ENCODE data around the gene ZNF146.
"Not testable (repeated sequence)": the region's sequence is repeated elsewhere in the genome, so short reads cannot be mapped to it uniquely, and the experiment has no call there.

ZNF146 gene

DNA sequence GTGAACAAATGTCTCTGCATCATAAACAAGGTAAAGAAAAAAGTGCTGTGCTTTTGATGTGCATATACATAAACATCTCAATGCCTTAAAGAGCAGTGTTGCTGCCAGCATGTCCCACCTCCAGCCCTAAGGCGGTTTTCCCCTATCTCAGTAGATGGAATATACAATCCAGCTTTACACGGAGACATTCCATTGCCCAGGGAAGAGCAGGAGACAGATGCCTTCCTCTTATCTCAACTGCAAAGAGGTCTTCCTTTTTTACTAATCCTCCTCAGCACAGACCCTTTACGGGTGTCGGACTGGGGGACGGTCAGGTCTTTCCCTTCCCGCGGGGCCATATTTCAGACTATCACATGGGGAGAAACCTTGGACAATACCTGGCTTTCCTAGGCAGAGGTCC lies 18.7 kb downstream of the ZNF146 start:
- DNase-seq (ENCODE audit: low read depth in 2 of 3, low spot score in 1 of 3): not testable (repeated sequence)

DNA sequence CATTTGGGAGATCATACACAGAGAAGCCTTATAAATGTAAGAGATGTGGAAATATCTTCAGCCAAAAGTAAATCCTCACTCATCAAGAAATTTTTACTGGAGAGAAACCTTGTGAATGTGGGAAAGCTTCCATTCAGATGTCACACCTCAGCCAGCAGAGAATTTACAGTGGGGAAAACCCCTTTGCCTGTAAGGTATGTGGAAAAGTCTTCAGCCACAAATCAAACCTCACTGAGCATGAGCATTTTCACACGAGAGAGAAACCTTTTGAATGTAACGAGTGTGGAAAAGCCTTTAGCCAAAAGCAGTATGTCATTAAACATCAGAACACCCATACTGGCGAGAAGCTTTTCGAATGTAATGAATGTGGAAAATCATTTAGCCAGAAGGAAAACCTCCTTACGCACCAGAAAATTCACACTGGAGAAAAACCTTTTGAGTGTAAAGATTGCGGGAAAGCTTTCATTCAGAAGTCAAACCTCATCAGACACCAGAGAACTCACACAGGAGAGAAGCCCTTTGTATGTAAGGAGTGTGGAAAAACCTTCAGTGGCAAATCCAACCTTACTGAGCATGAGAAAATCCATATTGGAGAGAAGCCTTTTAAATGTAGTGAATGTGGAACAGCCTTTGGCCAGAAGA lies 21.5 kb downstream of the ZNF146 start:
- no peak for DNase-seq (ENCODE audit: low read depth in 2 of 3, low spot score in 1 of 3)

DNA sequence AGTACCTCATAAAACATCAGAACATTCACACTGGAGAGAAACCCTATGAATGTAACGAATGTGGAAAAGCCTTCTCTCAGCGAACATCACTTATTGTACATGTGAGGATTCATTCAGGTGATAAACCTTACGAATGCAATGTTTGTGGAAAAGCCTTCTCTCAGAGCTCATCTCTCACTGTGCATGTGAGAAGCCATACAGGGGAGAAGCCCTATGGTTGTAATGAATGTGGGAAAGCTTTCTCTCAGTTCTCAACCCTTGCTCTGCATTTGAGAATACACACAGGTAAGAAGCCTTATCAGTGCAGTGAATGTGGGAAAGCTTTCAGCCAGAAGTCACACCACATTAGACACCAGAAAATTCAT lies 22.0 kb downstream of the ZNF146 start:
- DNase-seq (ENCODE audit: low read depth in 2 of 3, low spot score in 1 of 3): no peak

DNA sequence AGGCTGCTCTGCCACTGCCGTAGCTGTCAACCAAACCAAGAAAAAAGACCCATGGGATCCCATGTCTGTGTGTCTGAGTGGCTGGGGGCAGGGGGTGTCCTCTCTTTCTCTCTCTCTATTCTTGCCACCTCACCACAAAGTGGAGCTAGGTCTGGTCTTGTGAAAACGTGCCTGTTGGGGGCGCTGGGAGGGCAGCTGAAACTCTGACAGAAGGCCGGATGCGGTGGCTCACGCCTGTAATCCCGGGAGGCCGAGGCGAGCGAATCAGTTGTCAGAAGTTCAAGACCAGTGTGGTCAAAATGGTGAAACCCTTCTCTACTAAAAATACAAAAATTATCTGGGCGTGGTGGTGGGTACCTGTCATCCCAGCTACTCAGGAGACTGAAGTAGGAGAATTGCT lies 29.2 kb downstream of the ZNF146 start:
- no peak for DNase-seq (ENCODE audit: low read depth in 2 of 3, low spot score in 1 of 3)

DNA sequence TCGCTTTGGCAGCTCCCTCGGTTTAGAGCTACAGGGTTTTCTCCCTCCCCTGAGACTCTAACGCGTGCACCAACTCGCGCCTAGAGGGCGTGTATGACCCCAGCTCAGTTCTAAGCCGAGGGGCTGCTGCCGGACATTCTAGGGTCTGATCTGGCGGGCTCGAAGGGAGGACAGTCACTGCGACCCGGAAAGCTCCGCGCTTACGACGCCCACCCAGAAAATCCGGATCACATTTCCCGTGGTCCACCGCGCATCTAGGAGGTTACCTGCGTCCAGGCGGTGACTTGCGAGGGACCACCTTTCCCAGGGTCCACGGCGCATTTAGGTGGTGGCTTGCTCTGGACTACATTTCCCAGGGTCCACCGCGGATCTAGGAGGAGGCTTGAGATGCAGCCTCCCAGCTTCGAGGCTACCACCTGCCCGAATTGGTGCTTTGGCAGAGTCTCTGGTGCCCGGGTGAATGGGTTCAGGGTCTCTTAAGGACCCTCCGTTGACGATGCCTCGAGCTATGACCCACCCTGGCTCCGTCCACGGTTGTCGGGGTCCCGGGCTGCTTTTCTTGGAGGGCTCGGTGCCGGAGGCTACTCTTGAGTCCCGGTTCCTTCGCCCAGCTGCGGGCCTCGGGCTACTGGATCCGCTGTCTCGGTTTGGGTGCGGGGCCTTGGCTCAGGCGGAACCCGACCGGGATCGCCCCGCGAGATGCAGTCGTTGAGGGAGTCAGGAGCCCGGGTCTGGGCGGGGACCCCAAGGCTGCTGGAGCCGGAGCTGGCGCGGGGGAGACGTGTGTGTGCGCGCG lies 30.5 kb downstream of the ZNF146 start:
- DNase-seq (ENCODE audit: low read depth in 2 of 3, low spot score in 1 of 3): no peak

DNA sequence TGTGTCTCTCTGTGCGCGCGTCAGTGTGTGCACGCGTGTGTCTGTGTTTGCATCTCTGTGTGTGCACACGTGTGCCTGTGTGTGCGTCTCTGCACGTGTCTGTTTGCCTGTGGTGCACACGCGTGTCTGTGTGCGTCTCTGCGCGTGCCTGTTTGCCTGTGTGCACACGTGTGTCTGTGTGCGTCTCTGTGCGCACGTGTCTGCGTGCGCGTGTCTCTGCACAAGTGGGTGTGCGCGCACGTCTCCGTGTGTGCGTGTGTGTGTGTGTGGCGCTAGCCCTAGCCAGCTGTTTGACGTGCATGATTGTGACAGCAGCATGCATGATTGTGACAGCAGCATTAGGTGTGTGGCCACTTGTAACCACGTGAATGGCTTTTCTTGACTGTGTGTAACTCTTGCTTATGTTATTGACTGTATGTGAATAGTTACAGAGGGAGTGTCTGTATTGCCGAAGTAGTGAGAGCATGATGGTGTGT lies 31.1 kb downstream of the ZNF146 start:
- no peak for DNase-seq (ENCODE audit: low read depth in 2 of 3, low spot score in 1 of 3)

DNA sequence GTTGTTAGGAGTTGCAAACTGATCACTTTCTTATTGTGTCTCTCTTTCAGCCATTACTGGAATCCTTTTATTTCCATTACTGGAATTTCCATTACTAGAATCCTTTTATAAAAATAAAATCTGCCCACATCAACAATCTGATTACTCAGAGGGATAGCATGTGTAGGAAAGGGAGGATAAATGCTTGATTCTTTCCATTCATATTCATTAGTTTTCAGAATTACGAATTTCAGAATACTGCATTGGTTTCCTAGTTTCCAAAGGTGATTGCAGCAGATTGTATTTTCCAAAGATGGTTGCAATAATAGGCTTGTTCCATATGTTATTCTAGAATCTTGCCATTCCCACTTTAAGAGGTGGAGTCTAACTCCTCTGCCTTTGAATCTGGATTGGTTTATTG lies 37.1 kb downstream of the ZNF146 start:
- no peak for DNase-seq (ENCODE audit: low read depth in 2 of 3, low spot score in 1 of 3)

DNA sequence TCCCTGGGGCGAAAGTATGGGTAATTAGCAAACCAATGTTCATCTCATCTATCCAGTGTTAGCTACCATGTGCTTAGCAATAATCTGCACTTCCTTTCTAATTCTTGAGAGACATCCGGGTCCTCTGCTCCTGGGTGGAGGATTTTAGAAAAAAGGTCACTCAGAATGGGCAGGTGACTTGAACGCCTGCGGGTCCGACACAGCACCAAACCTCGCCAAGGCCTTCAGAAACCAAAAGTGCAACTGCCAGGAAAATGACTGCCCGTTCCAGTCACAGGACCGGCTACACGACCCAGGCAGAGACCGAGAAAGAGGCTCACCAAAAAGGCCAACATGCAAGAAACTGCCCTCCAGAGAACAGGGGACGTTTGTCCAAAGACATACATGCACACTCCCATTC lies 39.9 kb downstream of the ZNF146 start:
- no peak for DNase-seq (ENCODE audit: low read depth in 2 of 3, low spot score in 1 of 3)

DNA sequence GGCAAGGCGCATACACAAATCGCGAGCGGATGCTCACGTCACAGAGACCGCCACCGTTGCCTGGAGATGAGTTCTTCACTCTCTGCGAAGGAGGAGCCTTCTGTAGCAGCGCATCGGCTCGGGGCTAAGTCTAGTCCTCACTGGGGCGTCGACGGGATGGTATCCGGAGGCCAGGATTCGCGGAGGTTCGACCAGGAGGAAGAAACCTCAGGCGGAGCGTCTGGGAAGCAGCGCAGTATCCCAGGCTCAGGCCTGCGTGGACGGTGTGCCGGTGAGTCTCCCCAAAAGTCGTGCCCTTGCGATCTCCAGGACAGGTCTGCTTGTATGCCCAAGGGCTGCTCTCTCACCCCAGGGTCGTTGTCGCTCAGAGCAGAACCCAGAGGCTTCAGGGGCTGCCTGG lies 40.4 kb downstream of the ZNF146 start:
- DNase-seq (ENCODE audit: low read depth in 2 of 3, low spot score in 1 of 3): no peak

DNA sequence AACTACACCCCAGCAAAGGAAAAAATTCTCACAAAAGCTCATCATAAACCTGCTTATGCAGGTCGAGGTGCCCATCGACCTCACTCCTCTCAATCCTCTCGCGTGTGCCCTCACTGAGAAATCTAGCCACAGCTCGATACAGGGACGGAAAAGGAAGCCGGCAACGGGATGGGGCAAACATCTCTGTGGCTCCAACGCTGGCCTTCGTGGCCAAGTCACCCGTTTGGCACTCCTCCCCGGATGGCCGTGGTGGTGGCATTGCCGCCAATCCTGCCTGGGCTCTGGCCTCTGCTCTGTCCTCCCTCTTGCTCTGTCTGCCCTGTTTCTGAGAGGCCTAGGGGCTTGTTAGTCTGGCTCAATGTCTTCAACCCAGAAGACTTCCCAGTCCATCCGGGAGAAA lies 41.2 kb downstream of the ZNF146 start:
- DNase-seq (ENCODE audit: low read depth in 2 of 3, low spot score in 1 of 3): no peak

DNA sequence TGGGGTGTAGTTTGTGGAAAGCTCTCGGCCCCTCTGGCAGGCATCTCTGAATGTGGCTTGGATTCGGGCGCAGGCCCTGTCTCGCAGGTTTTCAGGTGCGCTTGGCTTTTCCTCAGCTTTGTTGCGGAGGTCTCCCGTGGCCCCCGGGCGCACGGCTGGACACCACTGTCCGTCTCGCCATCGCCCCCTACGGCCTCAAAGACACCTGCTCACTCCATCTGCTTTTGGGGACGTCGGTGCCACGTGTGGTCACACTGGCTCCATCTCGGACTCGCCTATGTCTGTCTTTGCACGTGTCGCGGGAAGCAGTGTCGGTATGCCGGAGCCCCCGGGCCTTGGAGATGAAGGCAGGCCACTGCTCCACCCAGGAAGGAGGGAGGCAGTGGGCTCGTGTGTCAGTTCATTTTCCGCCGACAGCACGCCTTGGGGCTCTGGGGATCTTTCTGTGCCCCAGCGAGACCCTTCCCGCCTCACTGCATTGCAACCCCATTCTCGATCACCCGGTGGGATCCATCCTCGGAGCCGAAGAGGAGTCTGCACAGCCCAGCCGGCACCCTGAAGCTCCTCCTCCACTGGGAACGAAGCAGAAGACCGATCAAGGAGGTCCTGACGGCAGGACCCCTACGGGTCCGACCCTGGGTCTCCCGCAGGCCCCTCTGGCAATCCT lies 42.1 kb downstream of the ZNF146 start:
- DNase-seq (ENCODE audit: low read depth in 2 of 3, low spot score in 1 of 3): no peak

DNA sequence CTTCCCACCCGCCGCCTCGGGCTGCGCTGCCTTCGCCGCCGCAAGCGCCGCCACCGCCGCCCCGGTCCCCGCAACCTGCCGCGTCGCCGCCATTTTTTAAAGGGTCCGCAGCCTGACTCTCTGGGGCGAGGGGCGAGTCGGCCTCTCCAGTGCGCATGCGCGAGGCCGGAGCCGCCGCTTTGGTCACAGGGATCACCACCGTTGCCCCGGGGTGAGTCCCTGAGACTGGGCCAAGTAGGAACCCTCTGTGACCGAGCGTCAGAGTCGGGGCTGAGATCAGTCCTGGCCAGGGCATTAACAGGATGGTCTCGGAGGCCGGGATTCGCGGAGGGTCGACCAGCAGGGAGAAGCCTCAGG lies 42.6 kb downstream of the ZNF146 start:
- no peak for DNase-seq (ENCODE audit: low read depth in 2 of 3, low spot score in 1 of 3)

DNA sequence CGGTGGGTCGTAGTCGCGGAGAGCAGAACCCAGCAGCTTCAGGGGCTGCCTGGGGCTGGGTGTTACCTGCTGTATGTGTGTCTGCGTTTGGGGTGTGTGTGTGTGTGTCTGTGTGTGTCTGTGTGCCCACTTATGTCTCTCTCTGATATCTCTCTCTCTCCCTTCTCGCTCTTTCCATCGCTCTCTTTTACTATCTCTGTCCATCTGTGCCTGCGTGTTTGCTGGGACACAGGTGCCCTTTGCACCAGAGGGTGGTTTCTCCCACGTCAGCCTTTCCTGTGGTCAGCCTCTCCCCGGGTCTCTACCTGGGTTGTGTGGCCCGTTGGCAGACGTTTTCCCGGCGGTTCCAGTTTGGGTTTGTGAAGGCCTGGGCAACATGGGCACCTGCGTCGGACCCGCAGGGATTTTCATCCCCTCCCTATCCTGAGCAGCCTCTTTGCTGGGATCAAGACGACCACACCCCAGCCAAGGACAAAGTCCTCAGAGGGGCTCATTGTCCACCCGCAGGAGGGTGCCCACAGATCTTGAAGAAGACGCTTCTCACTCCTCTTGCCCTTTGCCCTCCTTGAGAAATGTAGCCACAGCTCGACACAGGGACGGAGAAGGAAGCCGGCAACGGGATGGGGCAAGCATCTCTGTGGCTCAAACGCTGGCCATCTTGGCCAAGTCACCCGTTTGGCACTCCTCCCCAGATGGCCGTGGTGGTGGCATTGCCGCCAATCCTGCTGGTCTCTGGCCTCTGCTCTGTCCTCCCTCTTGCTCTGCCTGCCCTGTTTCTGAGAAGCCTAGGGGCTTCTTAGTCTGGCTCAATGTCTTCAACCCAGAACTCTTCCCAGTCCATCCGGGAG lies 43.3 kb downstream of the ZNF146 start:
- DNase-seq (ENCODE audit: low read depth in 2 of 3, low spot score in 1 of 3): no peak

DNA sequence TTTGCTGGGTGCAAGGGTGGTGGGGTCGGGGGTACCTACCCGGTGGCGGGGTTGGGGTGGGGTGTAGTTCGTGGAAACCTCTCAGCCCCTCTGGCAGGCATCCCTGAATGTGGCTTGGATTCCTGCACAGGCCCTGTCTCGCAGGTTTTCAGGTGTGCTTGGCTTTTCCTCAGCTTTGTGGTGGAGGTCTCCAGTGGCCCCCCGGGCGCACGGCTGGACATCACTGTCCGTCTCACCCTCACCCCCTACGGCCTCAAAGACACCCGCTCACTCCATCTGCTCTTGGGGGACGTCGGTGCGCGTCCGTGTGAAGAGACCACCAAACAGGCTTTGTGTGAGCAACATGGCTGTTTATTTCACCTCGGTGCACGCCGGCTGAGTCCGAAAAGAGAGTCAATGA lies 44.3 kb downstream of the ZNF146 start:
- DNase-seq (ENCODE audit: low read depth in 2 of 3, low spot score in 1 of 3): no peak

DNA sequence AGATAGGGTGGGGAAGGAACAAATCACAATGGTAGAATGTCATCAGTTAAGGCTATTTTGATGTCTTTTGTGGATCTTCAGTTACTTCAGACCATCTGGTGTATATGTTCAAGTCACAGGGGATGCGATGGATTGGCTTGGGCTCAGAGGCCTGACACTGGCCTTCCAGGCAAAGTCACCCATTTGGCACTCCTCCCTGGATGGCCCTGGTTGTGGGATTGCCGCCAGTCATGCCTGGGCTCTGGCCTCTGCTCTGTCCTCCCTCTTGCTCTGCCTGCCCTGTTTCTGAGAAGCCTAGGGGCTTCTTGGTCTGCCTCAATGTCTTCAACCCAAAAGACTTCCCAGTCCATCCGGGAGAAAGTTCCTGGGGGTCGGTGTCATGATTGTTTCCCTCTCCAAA lies 50.2 kb downstream of the ZNF146 start:
- no peak for DNase-seq (ENCODE audit: low read depth in 2 of 3, low spot score in 1 of 3)

DNA sequence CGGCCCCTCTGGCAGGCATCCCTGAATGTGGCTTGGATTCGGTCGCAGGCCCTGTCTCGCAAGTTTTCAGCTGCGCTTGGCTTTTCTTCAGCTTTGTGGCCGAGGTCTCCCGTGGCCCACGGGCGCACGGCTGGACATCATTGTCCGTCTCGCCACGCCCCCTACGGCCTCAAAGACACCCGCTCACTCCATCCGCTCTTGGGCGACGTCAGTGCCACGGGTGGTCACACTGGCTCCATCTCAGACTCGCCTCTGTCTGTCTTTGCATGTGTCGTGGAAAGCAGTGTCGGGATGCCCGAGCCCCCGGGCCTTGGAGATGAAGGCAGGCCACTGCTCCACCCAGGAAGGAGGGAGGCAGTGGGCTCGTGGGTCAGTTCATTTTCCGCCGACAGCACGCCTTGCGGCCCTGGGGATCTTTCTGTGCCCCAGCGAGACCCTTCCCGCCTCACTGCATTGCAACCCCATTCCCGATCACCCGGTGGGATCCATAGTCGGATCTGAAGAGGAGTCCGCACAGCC lies 51.0 kb downstream of the ZNF146 start:
- no peak for DNase-seq (ENCODE audit: low read depth in 2 of 3, low spot score in 1 of 3)

DNA sequence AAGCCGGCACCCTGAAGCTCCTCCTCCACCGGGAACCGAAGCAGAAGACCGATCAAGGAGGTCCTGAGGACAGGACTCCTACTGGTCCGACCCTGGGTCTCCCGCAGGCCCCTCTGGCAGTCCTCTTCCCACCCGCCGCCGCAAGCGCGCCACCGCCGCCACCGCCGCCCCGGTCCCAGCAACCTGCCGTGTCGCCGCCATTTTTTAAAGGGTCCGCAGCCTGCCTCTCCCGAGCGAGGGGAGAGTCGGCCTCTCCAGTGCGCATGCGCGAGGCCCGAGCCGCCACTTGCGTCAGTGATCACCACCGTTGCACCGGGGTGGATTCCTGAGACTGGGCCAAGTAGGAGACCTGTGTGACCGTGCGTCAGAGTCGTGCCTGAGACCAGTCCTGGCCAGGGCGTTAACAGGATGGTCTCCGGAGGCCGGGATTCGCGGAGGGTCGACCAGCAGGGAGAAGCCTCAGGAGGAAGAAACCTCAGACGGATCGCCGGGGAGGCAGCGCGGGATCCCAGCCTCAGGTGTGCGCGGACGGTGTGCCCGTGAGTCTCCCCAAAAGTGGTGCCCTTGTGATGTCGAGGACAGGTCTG lies 51.6 kb downstream of the ZNF146 start:
- no peak for DNase-seq (ENCODE audit: low read depth in 2 of 3, low spot score in 1 of 3)

DNA sequence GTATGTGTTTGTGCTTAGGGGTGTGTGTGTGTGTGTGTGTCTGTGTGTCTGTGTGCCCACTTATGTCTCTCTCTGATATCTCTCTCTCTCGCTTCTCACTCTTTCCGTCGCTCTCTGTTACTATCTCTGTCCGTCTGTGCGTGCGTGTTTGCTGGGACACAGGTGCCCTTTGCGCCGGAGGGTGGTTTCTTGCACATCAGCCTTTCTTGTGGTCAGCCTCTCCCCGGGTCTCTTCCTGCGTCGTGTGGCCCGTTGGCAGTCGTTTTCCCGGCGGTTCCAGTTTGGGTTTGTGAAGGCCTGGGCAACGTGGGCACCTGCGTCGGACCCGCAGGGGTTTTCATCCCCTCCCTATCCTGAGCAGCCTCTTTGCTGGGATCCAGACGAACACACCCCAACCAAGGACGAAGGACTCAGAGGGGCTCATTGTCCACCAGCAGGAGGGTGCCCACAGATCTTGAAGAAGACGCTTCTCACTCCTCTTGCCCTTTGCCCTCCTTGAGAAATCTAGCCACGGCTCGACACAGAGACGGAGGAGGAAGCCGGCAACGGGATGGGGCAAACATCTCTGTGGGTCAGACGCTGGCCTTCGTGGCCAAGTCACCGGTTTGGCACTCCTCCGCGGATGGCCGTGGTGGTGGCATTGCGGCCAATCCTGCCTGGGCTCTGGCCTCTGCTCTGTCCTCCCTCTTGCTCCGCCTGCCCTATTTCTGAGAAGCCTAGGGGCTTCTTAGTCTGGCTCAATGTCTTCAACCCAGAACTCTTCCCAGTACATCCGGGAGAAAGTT lies 52.3 kb downstream of the ZNF146 start:
- no peak for DNase-seq (ENCODE audit: low read depth in 2 of 3, low spot score in 1 of 3)

DNA sequence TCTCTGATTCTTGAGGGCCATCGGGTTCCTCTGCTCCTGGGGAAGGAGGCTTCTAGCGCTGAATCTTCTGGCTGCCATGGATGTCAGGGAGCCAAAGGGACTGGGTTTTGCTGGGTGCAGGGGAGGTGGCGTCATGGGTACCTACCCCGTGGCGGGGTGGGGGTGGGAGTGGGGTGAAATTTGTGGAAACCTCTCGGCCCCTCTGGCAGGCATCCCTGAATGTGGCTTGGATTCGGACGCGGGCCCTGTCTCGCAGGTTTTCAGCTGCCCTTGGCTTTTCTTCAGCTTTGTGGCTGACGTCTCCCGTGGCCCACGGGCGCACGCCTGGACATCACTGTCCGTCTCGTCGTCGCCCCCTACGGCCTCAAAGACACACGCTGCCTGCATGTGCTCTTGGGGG lies 53.2 kb downstream of the ZNF146 start:
- not testable (repeated sequence) for DNase-seq (ENCODE audit: low read depth in 2 of 3, low spot score in 1 of 3)

DNA sequence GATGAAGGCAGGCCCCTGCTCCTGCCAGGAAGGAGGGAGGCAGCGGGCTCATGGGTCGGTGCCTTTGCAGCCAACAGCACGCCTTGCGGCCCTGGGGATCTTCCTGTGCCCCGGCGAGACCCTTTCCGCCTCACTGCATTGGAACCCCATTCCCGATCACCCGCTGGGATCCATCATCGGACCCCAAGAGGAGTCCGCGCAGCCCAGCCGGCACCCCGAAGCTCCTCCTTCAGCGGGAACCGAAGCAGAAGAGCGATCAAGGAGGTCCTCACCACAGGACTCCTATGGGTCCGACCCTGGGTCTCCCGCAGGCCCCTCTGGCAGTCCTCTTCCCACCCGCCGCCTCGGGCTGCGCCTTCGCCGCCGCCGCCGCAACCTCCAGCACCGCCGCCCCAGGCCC lies 53.7 kb downstream of the ZNF146 start:
- DNase-seq (ENCODE audit: low read depth in 2 of 3, low spot score in 1 of 3): not testable (repeated sequence)

Measured in stimulated activated CD4-positive, alpha-beta T cell treated with anti-CD3 and anti-CD28 coated beads, Interleukin-12 subunit alpha, Interleukin-12 subunit beta, amount 100 ng/mL, for 48 hours (primary cell).